ENCODE measurements around the gene REXO4.

The REXO4 gene

GRCh38 chr9:133427658-133428348 lies 10.0 kb upstream of the REXO4 start:
- peaks cover 18% of the 10 kb centered on the region for H3K36me3 Mint-ChIP-seq (ENCODE audit: low read depth)
- H3K4me1 Mint-ChIP-seq, result peaks cover 10% of the 10 kb centered on the region
- H3K9me3 Mint-ChIP-seq, result peaks cover 17% of the 10 kb centered on the region

GRCh38 chr9:133426011-133426410 lies 8.2 kb upstream of the REXO4 start:
- no peak for DNase-seq
- TF ChIP-seq, protein P1, sequence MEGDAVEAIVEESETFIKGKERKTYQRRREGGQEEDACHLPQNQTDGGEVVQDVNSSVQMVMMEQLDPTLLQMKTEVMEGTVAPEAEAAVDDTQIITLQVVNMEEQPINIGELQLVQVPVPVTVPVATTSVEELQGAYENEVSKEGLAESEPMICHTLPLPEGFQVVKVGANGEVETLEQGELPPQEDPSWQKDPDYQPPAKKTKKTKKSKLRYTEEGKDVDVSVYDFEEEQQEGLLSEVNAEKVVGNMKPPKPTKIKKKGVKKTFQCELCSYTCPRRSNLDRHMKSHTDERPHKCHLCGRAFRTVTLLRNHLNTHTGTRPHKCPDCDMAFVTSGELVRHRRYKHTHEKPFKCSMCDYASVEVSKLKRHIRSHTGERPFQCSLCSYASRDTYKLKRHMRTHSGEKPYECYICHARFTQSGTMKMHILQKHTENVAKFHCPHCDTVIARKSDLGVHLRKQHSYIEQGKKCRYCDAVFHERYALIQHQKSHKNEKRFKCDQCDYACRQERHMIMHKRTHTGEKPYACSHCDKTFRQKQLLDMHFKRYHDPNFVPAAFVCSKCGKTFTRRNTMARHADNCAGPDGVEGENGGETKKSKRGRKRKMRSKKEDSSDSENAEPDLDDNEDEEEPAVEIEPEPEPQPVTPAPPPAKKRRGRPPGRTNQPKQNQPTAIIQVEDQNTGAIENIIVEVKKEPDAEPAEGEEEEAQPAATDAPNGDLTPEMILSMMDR (IDR thresholded peaks at IDR 0.05), result no peak
- peaks cover 23% of the 10 kb centered on the region for H3K4me1 Mint-ChIP-seq
- H3K27ac Mint-ChIP-seq, result no peak overlapping the region
- no peak overlapping the region for H3K4me3 Mint-ChIP-seq
- H3K36me3 Mint-ChIP-seq (ENCODE audit: low read depth), result peaks cover 18% of the 10 kb centered on the region
- peaks cover 17% of the 10 kb centered on the region for H3K9me3 Mint-ChIP-seq
- H3K27me3 Mint-ChIP-seq (ENCODE audit: low read depth, poor library complexity), result peaks cover 41% of the 10 kb centered on the region

More at GRCh38 chr9:133427658-133428348, 10.0 kb upstream of the REXO4 start:
- TF ChIP-seq, protein P1 (IDR thresholded peaks at IDR 0.05), result no peak
- DNase-seq, result no peak
- no peak overlapping the region for H3K27ac Mint-ChIP-seq
- peak overlapping the region; percentile 71 for H3K4me3 Mint-ChIP-seq
- peaks cover 47% of the 10 kb centered on the region for H3K27me3 Mint-ChIP-seq (ENCODE audit: low read depth, poor library complexity)

- TF ChIP-seq, protein P1 (IDR thresholded peaks at IDR 0.05), result no peak
- Mint-ChIP-seq H3K4me1 (peaks cover 27% of the 10 kb centered on the region), H3K27ac (no peak overlapping the region), H3K4me3 (no peak overlapping the region), H3K27me3 (ENCODE audit: low read depth, poor library complexity) (peaks cover 33% of the 10 kb centered on the region), H3K9me3 (peaks cover 17% of the 10 kb centered on the region), H3K36me3 (ENCODE audit: low read depth) (peaks cover 18% of the 10 kb centered on the region)
- no peak for DNase-seq
These were observed 7.3 kb upstream of the REXO4 start for GRCh38 chr9:133425049-133425632.

GRCh38 chr9:133424187-133424586 lies 6.4 kb upstream of the REXO4 start:
- H3K27me3 Mint-ChIP-seq (ENCODE audit: low read depth, poor library complexity), result peaks cover 25% of the 10 kb centered on the region
- TF ChIP-seq, protein P1 (IDR thresholded peaks at IDR 0.05), result no peak
- peaks cover 31% of the 10 kb centered on the region for H3K4me1 Mint-ChIP-seq
- no peak overlapping the region for H3K4me3 Mint-ChIP-seq
- peaks cover 18% of the 10 kb centered on the region for H3K36me3 Mint-ChIP-seq (ENCODE audit: low read depth)
- DNase-seq, result no peak
- no peak overlapping the region for H3K27ac Mint-ChIP-seq
- peaks cover 20% of the 10 kb centered on the region for H3K9me3 Mint-ChIP-seq

- peaks cover 18% of the 10 kb centered on the region for H3K27me3 Mint-ChIP-seq (ENCODE audit: low read depth, poor library complexity)
- H3K36me3 Mint-ChIP-seq (ENCODE audit: low read depth), result peaks cover 18% of the 10 kb centered on the region
- H3K9me3 Mint-ChIP-seq, result peaks cover 29% of the 10 kb centered on the region
- no peak overlapping the region for H3K4me3 Mint-ChIP-seq
- peaks cover 41% of the 10 kb centered on the region for H3K4me1 Mint-ChIP-seq
- no peak for DNase-seq
- H3K27ac Mint-ChIP-seq, result peak overlapping the region; percentile 66
- TF ChIP-seq, protein P1 (IDR thresholded peaks at IDR 0.05), result no peak
These were observed 5.4 kb upstream of the REXO4 start for GRCh38 chr9:133423216-133423615.

Measured in nephron progenitor cell (in vitro differentiated cells).